ENCODE results near the gene SLC28A1. TPM values are rescaled to one million over a fixed set of nuclear protein-coding genes. Genes with fewer than 3 reads are reported as not detected.

Gene SLC28A1
- total RNA-seq, 1 experiment from 2014 or later = 0.13 TPM

GRCh38 chr15:84892786-84893307 lies 8.4 kb downstream of the SLC28A1 start:
- Mint-ChIP-seq H3K4me3 (no peak overlapping the region), H3K27me3 (ENCODE audit: low read depth) (peaks cover 6% of the 10 kb centered on the region), H3K4me1 (peaks cover 12 to 17% of the 10 kb centered on the region in 2 experiments), H3K36me3 (ENCODE audit: insufficient read depth in 1 of 3, low read depth in 3 of 3) (no peaks in the 10 kb centered on the region), H3K9me3 (no peaks in the 10 kb centered on the region), H3K27ac (no peak overlapping the region)
- Histone ChIP-seq H2BK120ac (ENCODE audit: low read depth, low read length, poor library complexity, severe bottlenecking) (no peak overlapping the region), H4K91ac (ENCODE audit: insufficient read length, low read depth, low read length) (no peak overlapping the region), H3K27ac (ENCODE audit: insufficient read length, low read depth, low read length) (no peak overlapping the region), H3K18ac (ENCODE audit: insufficient read length, low read depth, low read length) (no peak overlapping the region), H2BK12ac (ENCODE audit: insufficient read length, low read depth, low read length) (no peak overlapping the region), H3K23ac (ENCODE audit: insufficient read length, low read depth, low read length) (no peak overlapping the region), H3K4me2 (ENCODE audit: insufficient read depth, insufficient read length, low read length) (no peak overlapping the region), H4K5ac (ENCODE audit: insufficient read length, low read depth, low read length) (no peak overlapping the region), H2BK20ac (ENCODE audit: low read depth, low read length, poor library complexity, severe bottlenecking) (no peak overlapping the region), H3K23me2 (ENCODE audit: insufficient read length, low read depth, low read length, poor library complexity, severe bottlenecking) (no peaks in the 10 kb centered on the region), H3K27me3 (ENCODE audit: insufficient read depth, low read length) (no peaks in the 10 kb centered on the region), H3K79me2 (ENCODE audit: insufficient read depth, low read length) (no peaks in the 10 kb centered on the region), H2AFZ (ENCODE audit: low read length) (no peak overlapping the region), H4K20me1 (ENCODE audit: control insufficient read depth, insufficient read depth, insufficient read length) (no peaks in the 10 kb centered on the region), H2AK5ac (ENCODE audit: insufficient read length, low read length) (no peak overlapping the region), H3T11ph (ENCODE audit: low read length) (no peak overlapping the region), H3K4me1 (ENCODE audit: insufficient read depth, low read length) (no peaks in the 10 kb centered on the region), H2BK5ac (ENCODE audit: insufficient read length, low read length) (no peak overlapping the region), H2BK15ac (ENCODE audit: low read depth, low read length) (peak overlapping the region; percentile 70; the same call in 1 of the 2 replicates), H3K4ac (ENCODE audit: low read depth, low read length) (no peak overlapping the region), H3K14ac (ENCODE audit: insufficient read depth, low read length) (no peak overlapping the region), H3K79me1 (ENCODE audit: insufficient read depth, low read depth, low read length, poor library complexity, severe bottlenecking) (no peaks in the 10 kb centered on the region), H4K8ac (replicated peaks; ENCODE audit: insufficient read length, low read depth, low read length) (no peak overlapping the region), H3K9ac (ENCODE audit: extremely low read depth, insufficient read length, low read length) (no peak overlapping the region), H3K56ac (ENCODE audit: insufficient read length, low read depth, low read length) (no peak overlapping the region), H3K9me3 (ENCODE audit: control insufficient read depth, low read depth, low read length) (no peaks in the 10 kb centered on the region)
- TF ChIP-seq, protein P1, sequence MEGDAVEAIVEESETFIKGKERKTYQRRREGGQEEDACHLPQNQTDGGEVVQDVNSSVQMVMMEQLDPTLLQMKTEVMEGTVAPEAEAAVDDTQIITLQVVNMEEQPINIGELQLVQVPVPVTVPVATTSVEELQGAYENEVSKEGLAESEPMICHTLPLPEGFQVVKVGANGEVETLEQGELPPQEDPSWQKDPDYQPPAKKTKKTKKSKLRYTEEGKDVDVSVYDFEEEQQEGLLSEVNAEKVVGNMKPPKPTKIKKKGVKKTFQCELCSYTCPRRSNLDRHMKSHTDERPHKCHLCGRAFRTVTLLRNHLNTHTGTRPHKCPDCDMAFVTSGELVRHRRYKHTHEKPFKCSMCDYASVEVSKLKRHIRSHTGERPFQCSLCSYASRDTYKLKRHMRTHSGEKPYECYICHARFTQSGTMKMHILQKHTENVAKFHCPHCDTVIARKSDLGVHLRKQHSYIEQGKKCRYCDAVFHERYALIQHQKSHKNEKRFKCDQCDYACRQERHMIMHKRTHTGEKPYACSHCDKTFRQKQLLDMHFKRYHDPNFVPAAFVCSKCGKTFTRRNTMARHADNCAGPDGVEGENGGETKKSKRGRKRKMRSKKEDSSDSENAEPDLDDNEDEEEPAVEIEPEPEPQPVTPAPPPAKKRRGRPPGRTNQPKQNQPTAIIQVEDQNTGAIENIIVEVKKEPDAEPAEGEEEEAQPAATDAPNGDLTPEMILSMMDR (conservative IDR thresholded peaks at IDR 0.05) = no peak
- no peak for DNase-seq
- no CpG with 5 or more reads among the region's 10 CpGs for WGBS (ENCODE audit: extremely low coverage, insufficient read length, low lambda C conversion rate)

All from H9 (cell line).